ENCODE measurements around the gene CMSS1.

CMSS1 gene

GRCh38 chr3:100154171-100154570 is 336.5 kb downstream of the CMSS1 start:
- no peak for DNase-seq

GRCh38 chr3:100155128-100155527 is 337.5 kb downstream of the CMSS1 start:
- no peak for DNase-seq

DNA sequence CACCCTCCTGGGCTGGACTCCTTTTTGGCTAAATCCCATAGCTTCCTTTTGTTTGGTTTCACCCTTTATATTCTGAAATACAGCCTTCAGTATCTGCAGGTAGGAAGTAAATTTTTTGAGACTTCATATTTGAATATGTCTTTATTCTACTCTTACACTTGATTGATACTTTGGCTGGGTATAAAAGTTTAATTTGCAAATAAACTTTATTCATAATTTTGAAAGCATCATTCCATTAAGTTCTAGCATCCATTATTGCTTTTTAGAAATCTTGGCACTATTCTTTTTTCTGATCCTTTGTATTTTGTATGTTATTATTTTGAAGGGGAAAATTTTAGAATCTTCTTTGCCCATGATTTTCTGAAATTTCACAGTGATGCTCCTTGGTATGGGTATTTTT is 337.9 kb downstream of the CMSS1 start:
- no peak for DNase-seq

DNA sequence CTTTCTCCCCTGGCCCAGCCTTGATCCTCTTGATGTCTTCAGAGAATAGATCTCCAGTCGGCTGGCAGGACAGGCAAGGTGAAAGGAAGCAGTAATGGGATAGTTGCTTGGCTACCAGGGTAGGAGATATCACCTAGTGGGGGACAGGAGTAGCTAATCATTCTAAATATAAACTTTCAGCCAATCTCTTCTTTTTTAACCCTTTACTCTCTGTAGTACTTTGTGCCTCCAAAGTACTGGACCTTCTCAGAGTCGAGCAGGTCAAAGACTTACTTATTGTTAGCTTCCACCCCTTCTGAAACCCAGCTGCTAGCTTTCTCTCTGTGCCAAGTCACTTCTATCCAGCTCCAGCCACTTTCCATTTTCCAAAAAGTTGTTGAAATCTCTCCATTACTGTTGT is 340.0 kb downstream of the CMSS1 start:
- no peak for DNase-seq

GRCh38 chr3:100158918-100159330 is 341.3 kb downstream of the CMSS1 start:
- no peak for DNase-seq

- DNase-seq, result no peak
Measured at GRCh38 chr3:100159331-100160153, 341.9 kb downstream of the CMSS1 start.

DNA sequence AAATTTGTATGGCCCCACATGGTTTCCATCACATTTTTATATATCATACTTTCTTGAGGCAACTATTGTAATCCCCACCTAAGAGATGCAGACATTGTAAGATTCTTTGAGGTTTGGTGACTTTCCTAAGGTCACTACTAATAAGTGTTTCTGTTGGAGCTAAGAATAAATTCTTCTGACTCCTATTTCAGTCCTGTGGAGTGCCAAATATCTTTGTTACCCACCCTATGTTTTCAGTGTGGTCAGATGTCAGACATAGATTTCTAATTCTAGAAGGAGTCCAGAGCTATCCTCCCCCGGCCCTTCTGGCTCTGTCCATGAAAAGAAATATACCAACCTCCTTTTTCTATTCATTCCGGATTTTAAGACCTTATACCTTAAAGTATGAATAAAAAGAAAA is 342.9 kb downstream of the CMSS1 start:
- DNase-seq, result no peak

DNA sequence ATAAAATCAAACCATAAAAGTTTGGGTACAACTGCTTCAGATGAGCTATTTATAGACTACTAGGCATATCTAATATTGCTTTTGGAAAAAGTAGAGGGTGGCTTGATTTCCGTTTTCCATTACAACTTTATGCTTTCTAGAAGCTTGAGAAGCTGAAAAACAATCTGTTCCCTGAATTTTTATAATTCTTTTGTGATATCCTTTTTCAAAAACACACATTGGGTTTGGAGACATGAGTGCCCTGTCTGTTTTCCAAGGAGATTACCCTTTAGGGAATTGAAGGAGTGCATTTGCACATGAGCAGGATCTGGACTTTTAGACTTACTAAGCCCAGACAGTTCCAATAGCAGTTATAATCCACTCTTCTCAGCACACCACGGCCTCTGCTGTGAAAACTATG is 346.1 kb downstream of the CMSS1 start:
- no peak for DNase-seq

- DNase-seq, result no peak
Measured at GRCh38 chr3:100164743-100165142, 347.1 kb downstream of the CMSS1 start.

DNA sequence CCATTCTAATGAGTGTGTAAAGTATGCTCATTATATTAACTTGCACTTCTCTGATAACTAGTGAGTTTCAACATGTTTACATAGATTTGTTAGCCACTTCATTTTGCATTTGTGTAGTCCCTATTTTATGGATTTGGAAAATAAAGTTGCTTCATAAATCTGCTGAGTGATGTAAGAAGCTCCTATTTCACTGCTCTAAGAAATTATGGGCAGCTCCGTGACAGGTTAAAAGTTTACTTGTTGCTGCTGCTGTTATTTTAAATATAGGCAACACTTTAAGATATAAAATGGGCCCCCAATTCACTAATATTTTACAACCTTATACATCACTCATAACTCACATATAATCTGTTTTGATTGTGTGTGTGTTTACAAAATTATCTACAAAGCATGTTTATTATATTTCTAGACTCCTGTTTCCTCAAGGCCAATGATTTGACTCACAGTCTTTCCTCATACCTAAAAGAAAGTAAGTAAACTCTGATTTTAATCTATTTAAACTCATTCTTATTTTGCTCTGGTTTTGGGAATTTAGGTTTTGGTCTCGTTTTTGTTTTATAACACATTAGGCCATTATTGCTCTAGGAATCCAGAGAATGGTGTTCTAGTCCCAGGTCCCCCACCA is 348.4 kb downstream of the CMSS1 start:
- no peak for DNase-seq

DNA sequence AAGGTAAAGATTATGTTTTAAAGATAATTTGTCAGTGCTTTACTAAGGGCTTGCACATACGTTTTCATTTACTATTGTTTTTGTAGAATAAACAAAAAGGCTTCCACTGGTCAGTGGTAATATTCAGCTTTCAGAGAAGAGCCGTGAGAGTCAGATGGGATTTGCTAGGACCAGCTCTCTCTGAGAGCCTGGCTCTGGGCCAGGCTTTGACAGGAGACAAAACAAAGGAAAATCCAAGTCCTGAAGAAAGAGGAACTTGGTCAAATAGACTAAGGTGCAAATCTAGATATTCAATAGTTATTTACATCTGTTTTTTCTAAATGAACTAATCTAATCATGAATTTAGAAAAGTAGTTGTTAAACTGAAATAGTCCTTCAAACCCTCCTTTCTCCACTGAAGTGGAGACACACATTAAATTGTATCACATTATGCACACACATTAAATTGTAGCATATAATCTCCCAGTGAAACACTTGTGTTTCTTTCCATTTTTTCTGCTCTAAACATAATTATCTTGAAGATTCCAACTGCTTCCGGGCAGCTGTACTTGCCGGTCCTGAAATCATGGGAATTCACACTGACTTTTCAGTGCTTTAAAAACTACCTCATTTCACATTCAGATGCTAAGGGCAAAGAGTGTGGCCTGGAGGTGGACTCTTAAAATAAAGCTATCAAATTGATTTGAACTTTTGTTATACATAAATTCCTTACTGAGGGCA is 351.7 kb downstream of the CMSS1 start:
- DNase-seq, result no peak

- no peak for DNase-seq
Measured at GRCh38 chr3:100170486-100170885, 352.8 kb downstream of the CMSS1 start.

GRCh38 chr3:100171211-100171914 is 353.7 kb downstream of the CMSS1 start:
- no peak for DNase-seq

GRCh38 chr3:100173961-100174360 is 356.3 kb downstream of the CMSS1 start:
- no peak for DNase-seq

- DNase-seq, result no peak
Measured at GRCh38 chr3:100175637-100176280, 358.1 kb downstream of the CMSS1 start.

DNA sequence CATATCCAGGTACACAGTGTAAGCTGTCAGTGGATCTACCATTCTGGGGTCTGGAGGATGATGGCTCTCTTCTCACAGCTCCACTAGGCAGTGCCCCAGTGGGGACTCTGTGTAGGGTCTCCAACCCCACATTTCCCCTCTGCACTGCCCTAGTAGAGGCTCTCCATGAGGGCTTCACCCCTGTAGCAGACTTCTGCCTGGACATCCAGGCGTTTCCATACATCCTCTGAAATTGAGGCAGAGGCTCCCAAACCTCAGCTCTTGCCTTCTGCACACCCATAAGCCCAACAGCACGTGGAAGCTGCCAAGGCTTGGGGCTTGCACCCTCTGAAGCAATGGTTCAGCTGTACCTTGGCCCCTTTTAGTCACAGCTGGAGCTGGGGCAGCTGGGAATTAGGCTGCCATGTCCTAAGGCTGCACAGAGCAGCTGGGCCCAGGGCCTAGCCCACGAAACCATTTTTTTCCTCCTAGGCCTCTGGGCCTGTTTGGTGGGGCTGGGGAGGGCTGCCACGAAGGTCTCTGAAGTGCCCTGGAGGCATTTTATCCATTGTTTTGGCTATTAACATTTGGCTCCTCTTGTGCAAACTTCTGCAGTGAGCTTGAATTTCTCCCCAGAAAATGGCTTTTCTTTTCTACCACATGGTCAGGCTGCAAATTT is 362.2 kb downstream of the CMSS1 start:
- DNase-seq, result no peak

DNA sequence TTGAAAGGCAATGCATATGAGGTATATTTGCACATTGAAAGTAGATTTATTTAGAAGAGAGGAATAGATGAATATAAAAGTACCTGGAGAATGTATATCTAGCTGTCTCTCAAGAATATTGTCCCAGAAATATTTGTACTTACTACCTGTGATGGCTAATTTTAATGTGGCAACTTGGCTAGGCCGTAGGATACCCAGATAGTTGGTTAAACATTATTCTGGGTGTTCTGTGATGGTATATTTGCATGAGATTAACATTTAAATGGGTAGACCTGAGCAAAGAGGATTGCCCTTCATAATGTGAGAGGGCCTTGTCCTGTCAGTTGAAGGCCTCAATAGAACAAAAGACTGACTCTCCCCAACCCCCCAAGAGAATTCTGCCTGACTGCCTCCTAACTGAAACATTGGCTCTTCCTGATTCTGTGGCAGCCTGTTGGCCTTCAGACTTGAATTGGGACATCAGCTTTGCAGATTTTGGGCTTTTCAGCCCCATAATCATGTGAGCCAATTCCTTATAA is 366.0 kb downstream of the CMSS1 start:
- no peak for DNase-seq

DNA sequence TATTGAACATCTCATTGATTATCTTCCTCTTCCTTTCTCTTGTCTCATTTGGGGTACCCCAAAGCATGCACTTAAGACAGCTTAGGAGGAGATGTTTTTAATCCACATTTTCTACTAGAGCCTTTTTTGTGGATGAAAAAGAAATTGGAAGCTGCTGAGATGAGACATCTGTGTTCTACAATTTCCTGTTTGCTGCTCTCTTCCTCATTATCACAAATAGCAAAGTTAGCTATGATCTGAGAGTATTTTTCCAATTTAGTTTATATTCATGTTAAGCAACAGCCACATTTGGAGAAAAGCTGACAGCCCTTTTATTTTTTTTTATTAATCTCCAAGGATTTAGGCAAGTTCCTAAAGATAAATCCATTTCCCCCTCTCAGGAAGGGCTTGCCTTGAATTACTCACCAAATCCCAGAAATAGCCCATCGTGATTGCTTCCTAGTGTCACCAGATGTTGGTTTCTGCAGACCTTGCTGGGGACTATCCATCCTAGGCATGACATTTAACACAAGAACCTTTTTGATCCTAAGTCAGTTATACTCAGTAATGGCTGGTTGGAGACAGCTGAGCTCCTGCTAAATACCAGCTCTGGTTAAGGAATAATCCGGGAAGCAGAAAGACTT is 367.4 kb downstream of the CMSS1 start:
- DNase-seq, result no peak

DNA sequence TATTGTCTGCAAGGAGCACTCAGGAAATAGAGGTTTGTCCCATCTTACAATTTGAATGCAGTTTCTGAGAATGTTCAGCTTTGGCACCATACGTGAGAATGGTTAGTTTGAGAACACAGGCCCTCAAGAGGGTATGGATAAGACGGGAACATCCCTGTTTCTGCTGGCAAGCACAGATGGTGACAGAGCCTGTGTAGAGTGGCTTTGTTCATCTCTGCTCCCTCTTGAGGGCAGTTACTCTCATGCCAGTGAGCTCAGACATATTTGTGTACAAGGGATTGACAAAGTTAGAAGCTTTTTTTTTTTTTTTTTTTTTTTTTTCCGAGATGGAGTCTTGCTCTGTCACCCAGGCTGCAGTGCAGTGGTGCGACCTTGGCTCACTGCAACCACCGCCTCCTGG is 368.2 kb downstream of the CMSS1 start:
- no peak for DNase-seq

DNA sequence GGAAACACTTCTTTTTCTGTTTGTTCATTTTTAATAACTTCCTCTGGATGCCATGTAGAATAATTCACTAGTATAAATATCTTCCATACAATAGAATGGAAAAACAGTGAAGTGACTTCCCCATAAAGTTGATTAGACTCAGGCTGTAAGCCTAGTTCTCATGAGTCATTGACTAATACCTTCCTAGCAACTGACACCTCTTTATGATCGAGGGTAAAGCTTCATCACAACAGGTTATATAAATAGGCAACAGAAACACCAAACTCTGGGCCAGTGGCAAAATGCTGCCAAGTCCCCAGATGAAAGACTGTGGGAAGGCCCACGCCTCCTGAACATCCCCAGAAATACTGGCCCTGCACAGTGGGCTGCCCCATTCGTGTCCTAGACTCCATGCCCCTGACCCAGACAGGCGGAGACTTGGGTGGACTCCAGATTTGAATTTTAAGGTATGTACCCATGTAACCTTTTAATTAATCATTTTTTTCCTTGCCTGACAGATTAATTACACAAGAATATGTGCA is 371.8 kb downstream of the CMSS1 start:
- DNase-seq, result no peak

DNA sequence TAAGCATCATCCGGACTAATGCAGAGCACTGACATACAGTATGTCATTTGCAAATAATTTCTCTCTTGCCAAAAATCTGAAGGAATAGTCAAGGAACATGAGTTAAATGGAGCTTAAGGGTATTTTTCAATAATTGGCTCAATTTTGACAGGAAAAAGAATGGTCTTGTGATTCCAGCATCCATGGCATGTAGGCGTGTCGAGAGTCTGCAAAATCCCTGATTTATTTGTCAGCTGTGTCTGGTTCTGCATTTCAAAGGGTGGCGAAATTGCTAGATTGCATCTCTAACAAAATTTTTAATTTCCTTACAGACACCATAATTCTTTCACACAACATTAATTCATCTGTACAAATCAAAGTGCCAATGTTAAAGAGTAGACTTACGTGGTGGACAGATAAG is 377.7 kb downstream of the CMSS1 start:
- no peak for DNase-seq
